Vagina (tissue), 2 donors: ENCODE data around the gene DNAJB7. TPM values are rescaled to one million over a fixed set of nuclear protein-coding genes. Genes with fewer than 3 reads are reported as not detected.
"Not testable (repeated sequence)": the region's sequence is repeated elsewhere in the genome, so short reads cannot be mapped to it uniquely, and the experiment has no call there.

Experiments used
- DNase-seq, 2 donors: peaks; one replicate each; pipeline ENCODE4 v3.0.0-alpha.2; 2017; ENCODE audit errors: extremely low spot score in 2 of 2
- H3K27ac ChIP-seq: fragments of 200-600 bp; sonication (generic); one replicate; pipeline ENCODE4 v1.5.1; 2019
- H3K27me3 ChIP-seq: fragments of 200-600 bp; sonication (generic); one replicate; pipeline ENCODE4 v1.5.1; 2019
- H3K36me3 ChIP-seq, 2 donors: fragments of 200-600 bp; sonication (generic); one replicate each; pipeline ENCODE4 v1.5.1; 2017 to 2019
- H3K4me1 ChIP-seq: fragments of 200-600 bp; sonication (generic); one replicate; pipeline ENCODE4 v1.5.1; 2019
- H3K4me3 ChIP-seq, 2 donors: fragments of 200-600 bp; sonication (generic); 1 replicate in 1 of 2; 2 replicates in 1 of 2; pipeline ENCODE4 v1.5.1; 2016 to 2019
- H3K9me3 ChIP-seq: fragments of 200-600 bp; sonication (generic); one replicate; pipeline ENCODE4 v1.5.1; 2019
- CTCF ChIP-seq, 3 experiments: fragments of 450-650 bp in 2 of 3; fragments of 200-600 bp in 1 of 3; sonication (generic) in 1 of 3; IDR thresholded peaks; one replicate each; pipeline ENCODE4 v1.5.1; 2017 to 2019; ENCODE audit warnings: antibody characterized with exemption in 3 of 3, mild to moderate bottlenecking in 2 of 3, moderate library complexity in 2 of 3
- POLR2A ChIP-seq, 2 donors: fragments of 450-650 bp; IDR thresholded peaks; one replicate each; pipeline ENCODE4 v1.6.1; 2017; ENCODE audit warnings: antibody characterized with exemption in 2 of 2, mild to moderate bottlenecking in 2 of 2, moderate library complexity in 2 of 2
- POLR2AphosphoS5 ChIP-seq, 2 donors: sonication (generic); formaldehyde crosslinking; IDR thresholded peaks; one replicate each; pipeline ENCODE4 v1.9.0; 2017; ENCODE audit warnings: antibody characterized with exemption in 2 of 2, mild to moderate bottlenecking in 2 of 2, low read depth in 1 of 2; ENCODE audit not compliant: insufficient read depth in 1 of 2
- intact Hi-C: fragments of 100-400 bp; cut with DNase I; formaldehyde crosslinking; loops from one replicate; pipeline ENCODE4 v1.15.1; 2023
- total RNA-seq: library from RNA; depleted of rRNA; stranded (reverse); fragments of >200 nt; gene quantifications from one replicate; pipeline ENCODE4 v1.2.3, GENCODE V29; 2016

Gene DNAJB7
- total RNA-seq, 1 donor from 2014 or later = not detected

DNA sequence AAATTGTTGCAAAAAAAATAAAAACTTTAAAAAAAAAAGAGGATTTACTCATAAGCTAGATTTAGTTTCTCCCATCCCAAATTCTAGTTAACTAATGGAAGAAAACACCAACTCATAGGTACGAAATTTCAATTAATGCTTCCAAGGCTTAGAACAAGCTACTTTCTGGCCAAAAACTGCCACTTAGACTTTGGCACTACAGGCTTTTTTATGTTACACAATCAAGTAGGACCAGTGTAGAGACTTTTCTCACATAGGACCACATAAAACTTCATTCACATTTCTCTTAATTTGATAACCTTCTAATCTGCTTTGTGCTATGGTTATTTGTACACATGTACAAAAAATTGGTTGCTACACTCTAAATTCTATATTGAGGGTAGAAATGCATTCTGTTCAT, 8.6 kb downstream of the DNAJB7 start:
- Histone ChIP-seq H3K9me3 (no peaks in the 10 kb centered on the region), H3K27me3 (no peaks in the 10 kb centered on the region), H3K36me3 (peaks cover 0 to 19% of the 10 kb centered on the region in 2 donors), H3K4me3 (no peak overlapping the region), H3K4me1 (peaks cover 63% of the 10 kb centered on the region), H3K27ac (no peak overlapping the region)
- TF ChIP-seq POLR2AphosphoS5 (IDR thresholded peaks at IDR 0.05; ENCODE audit: insufficient read depth in 1 of 2, low read depth in 1 of 2) = no peak
- TF ChIP-seq POLR2A (IDR thresholded peaks at IDR 0.05) = no peak
- no peak for TF ChIP-seq CTCF (IDR thresholded peaks at IDR 0.05)
- no peak for DNase-seq
- intact Hi-C loops = no loop called here

DNA sequence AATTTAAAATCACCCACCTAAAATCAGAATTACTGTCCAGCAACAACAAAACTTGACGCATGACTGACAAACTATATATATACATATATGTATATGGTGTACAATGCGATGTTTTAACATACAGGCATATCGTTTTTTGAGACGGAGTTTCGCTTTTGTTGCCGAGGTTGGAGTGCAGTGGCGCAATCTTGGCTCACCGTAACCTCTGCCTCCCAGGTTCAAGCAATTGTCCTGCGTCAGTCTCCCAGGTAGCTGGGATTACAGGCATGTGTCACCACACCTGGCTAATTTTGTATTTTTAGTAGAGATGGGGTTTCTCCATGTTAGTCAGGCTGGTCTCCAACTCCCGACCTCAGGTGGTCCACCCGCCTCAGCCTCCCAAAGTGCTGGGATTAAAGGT, 16.1 kb downstream of the DNAJB7 start:
- H3K4me1 ChIP-seq, H3K27ac ChIP-seq, intact Hi-C loops, H3K9me3 ChIP-seq, H3K4me3 ChIP-seq, DNase-seq, H3K27me3 ChIP-seq: not testable (repeated sequence)
- peaks cover 0 to 69% of the 10 kb centered on the region in 2 donors for H3K36me3 ChIP-seq

GRCh38 chr22:40844951-40845350, 17.0 kb downstream of the DNAJB7 start:
- H3K27me3 ChIP-seq = no peaks in the 10 kb centered on the region
- peaks cover 0 to 74% of the 10 kb centered on the region in 2 donors for H3K36me3 ChIP-seq
- intact Hi-C loops = no loop called here
- H3K27ac ChIP-seq = no peak overlapping the region
- H3K4me3 ChIP-seq = no peak overlapping the region
- no peaks in the 10 kb centered on the region for H3K9me3 ChIP-seq
- no peak for TF ChIP-seq CTCF (IDR thresholded peaks at IDR 0.05)
- no peak for TF ChIP-seq POLR2AphosphoS5 (IDR thresholded peaks at IDR 0.05; ENCODE audit: insufficient read depth in 1 of 2, low read depth in 1 of 2)
- no peak for TF ChIP-seq POLR2A (IDR thresholded peaks at IDR 0.05)
- no peak for DNase-seq
- H3K4me1 ChIP-seq = no peaks in the 10 kb centered on the region

DNA sequence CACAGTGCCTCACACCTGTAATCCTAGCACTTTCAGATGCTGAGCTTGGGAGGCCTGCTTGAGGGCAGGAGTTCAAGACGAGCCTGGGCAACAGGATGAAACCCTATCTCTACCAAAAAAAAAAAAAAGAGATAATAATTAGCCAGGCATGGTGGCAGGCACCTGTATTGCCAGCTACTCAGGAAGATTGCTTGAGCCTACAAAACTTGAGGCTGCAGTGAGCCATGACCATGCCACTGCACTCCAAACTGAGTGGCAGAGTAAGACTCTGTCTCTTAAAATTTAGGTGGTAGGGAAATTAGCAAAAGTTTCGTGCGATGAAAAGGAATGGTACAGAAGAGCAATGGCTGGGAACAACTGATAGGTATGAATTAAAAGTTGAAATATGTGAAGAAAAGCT, 23.4 kb downstream of the DNAJB7 start:
- H3K9me3 ChIP-seq = no peaks in the 10 kb centered on the region
- H3K36me3 ChIP-seq = peaks cover 0 to 68% of the 10 kb centered on the region in 2 donors
- DNase-seq = no peak
- no peaks in the 10 kb centered on the region for H3K4me1 ChIP-seq
- intact Hi-C loops = no loop called here
- TF ChIP-seq CTCF (IDR thresholded peaks at IDR 0.05) (no peak), POLR2AphosphoS5 (IDR thresholded peaks at IDR 0.05; ENCODE audit: insufficient read depth in 1 of 2, low read depth in 1 of 2) (no peak), POLR2A (IDR thresholded peaks at IDR 0.05) (no peak)
- H3K27ac ChIP-seq = no peak overlapping the region
- H3K27me3 ChIP-seq = no peaks in the 10 kb centered on the region
- H3K4me3 ChIP-seq = no peak overlapping the region

- Histone ChIP-seq H3K9me3 (no peaks in the 10 kb centered on the region), H3K36me3 (peaks cover 0 to 89% of the 10 kb centered on the region in 2 donors), H3K27me3 (no peaks in the 10 kb centered on the region), H3K27ac (no peak overlapping the region), H3K4me1 (no peaks in the 10 kb centered on the region), H3K4me3 (no peak overlapping the region)
- intact Hi-C loops = no loop called here
- DNase-seq = no peak
- TF ChIP-seq POLR2A (IDR thresholded peaks at IDR 0.05) (no peak), POLR2AphosphoS5 (IDR thresholded peaks at IDR 0.05; ENCODE audit: insufficient read depth in 1 of 2, low read depth in 1 of 2) (no peak), CTCF (IDR thresholded peaks at IDR 0.05) (no peak)
Measured at GRCh38 chr22:40834619-40835018, 27.3 kb downstream of the DNAJB7 start.

DNA sequence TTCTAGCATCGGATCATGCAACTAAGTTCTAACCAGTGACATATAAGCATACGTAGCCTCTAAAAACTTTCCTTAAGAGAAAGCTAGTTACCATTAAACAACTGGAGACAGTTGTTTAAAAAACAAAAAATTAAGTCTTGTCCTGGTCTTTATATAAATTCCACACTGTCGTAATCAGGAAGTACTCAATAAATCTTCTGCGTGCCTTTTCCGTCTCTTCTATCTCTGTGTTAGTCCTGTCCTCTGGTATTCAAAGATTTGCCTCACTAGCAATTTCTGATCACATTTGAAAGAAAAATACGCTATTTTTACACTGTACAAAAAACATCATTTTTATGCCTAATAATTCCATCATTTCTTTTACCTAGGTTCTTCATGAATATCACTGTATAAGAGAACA, 32.8 kb downstream of the DNAJB7 start:
- Histone ChIP-seq H3K27ac (no peak overlapping the region), H3K27me3 (no peaks in the 10 kb centered on the region), H3K4me3 (no peak overlapping the region), H3K4me1 (no peaks in the 10 kb centered on the region), H3K36me3 (peaks cover 0 to 76% of the 10 kb centered on the region in 2 donors), H3K9me3 (no peaks in the 10 kb centered on the region)
- intact Hi-C loops = no loop called here
- no peak for DNase-seq
- TF ChIP-seq CTCF (IDR thresholded peaks at IDR 0.05) (no peak), POLR2A (IDR thresholded peaks at IDR 0.05) (no peak), POLR2AphosphoS5 (IDR thresholded peaks at IDR 0.05; ENCODE audit: insufficient read depth in 1 of 2, low read depth in 1 of 2) (no peak)
